ENCODE measurements around the gene LAG3. TPM values are rescaled to one million over a fixed set of nuclear protein-coding genes. Genes with fewer than 3 reads are reported as not detected.

Gene LAG3
- total RNA-seq, 2 experiments from 2014 or later = 0.19 TPM; not detected in 1

DNA sequence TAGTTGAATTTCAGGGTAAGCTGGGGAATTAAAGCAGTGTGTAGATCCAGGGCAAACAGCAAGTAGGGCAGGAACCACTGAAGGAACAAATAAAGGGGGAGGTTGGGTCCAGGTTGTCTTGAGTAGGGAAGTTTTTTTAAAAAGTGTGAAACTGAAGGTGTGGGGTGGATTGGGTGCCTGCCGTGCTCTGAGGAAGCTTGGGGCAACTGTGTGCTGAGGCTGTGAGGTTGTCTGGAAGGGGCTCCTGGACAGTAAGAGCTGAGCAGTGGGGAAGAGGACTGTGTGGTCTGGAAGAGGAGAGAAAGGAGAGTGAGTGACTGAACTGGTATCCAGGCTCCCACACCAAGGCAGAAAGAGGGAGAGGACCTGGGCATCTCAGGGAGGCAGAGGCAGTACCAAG, 38.4 kb downstream of the LAG3 start:
- ChIA-PET CTCF (ENCODE audit: unreplicated experiment) (no interaction called here), POLR2A (interaction anchor here (0.6 to 0.8 kb wide), 4 partner anchors 52 to 686 kb away, joined by 3 to 7 read pairs (median 4); partner anchors contain the start of gene VWF)
- Histone ChIP-seq H3K9me3 (ENCODE audit: low read length) (no peaks in the 10 kb centered on the region), H3K4me1 (ENCODE audit: insufficient read depth, low read length, poor library complexity, severe bottlenecking) (peaks cover 18% of the 10 kb centered on the region), H3K9me2 (ENCODE audit: insufficient read depth, low read length) (no peaks in the 10 kb centered on the region), H3K4me3 (ENCODE audit: low read depth, low read length, poor library complexity, severe bottlenecking) (no peak overlapping the region), H4K20me1 (ENCODE audit: insufficient read depth, low read length) (no peaks in the 10 kb centered on the region), H3K79me2 (ENCODE audit: insufficient read depth, low read depth, low read length) (no peaks in the 10 kb centered on the region), H2AFZ (ENCODE audit: low read length) (peak overlapping the region; percentile 61), H3K27ac (ENCODE audit: low read depth, low read length, poor library complexity, severe bottlenecking) (no peak overlapping the region), H3K4me2 (ENCODE audit: low read length) (no peak overlapping the region), H3K36me3 (ENCODE audit: insufficient read depth, low read length) (no peaks in the 10 kb centered on the region)
- TF ChIP-seq, protein P1, sequence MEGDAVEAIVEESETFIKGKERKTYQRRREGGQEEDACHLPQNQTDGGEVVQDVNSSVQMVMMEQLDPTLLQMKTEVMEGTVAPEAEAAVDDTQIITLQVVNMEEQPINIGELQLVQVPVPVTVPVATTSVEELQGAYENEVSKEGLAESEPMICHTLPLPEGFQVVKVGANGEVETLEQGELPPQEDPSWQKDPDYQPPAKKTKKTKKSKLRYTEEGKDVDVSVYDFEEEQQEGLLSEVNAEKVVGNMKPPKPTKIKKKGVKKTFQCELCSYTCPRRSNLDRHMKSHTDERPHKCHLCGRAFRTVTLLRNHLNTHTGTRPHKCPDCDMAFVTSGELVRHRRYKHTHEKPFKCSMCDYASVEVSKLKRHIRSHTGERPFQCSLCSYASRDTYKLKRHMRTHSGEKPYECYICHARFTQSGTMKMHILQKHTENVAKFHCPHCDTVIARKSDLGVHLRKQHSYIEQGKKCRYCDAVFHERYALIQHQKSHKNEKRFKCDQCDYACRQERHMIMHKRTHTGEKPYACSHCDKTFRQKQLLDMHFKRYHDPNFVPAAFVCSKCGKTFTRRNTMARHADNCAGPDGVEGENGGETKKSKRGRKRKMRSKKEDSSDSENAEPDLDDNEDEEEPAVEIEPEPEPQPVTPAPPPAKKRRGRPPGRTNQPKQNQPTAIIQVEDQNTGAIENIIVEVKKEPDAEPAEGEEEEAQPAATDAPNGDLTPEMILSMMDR (conservative IDR thresholded peaks at IDR 0.05; ENCODE audit: low read length) = no peak
- no peak for TF ChIP-seq EZH2phosphoT487 (IDR thresholded peaks at IDR 0.05; ENCODE audit: borderline replicate concordance, low read depth, low read length)
- intact Hi-C loops (cut with micrococcal nuclease; ENCODE audit: unreplicated experiment) = no loop called here
- no peak for DNase-seq (ENCODE audit: low spot score)
- no TSS peak for BruUV-seq (replicated peaks)

DNA sequence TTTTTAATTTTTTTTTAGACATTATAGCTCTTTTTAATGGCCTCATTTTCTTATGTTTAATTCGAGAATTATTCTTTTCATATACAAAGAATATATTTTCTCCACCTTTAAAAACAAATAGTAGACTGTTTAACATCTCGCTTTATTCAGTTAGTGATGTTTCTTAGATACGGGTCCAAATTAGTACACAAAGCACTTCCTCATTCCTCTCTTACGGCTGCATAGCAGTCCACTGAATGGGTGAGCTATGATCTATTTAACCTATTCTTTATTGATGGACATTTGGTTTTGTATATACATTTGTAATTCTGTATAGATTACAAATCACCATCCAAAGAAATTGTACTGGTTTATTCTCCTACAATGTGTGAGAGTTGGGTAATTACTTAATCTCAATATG, 41.0 kb downstream of the LAG3 start:
- CTCF ChIA-PET (ENCODE audit: unreplicated experiment) = no interaction called here
- Histone ChIP-seq H3K36me3 (ENCODE audit: insufficient read depth, low read length) (no peaks in the 10 kb centered on the region), H2AFZ (ENCODE audit: low read length) (no peak overlapping the region), H3K4me1 (ENCODE audit: insufficient read depth, low read length, poor library complexity, severe bottlenecking) (peaks cover 18% of the 10 kb centered on the region), H3K9me2 (ENCODE audit: insufficient read depth, low read length) (no peaks in the 10 kb centered on the region), H3K4me3 (ENCODE audit: low read depth, low read length, poor library complexity, severe bottlenecking) (no peak overlapping the region), H3K9me3 (ENCODE audit: low read length) (no peaks in the 10 kb centered on the region), H3K79me2 (ENCODE audit: insufficient read depth, low read depth, low read length) (no peaks in the 10 kb centered on the region), H3K27ac (ENCODE audit: low read depth, low read length, poor library complexity, severe bottlenecking) (no peak overlapping the region), H3K4me2 (ENCODE audit: low read length) (no peak overlapping the region), H4K20me1 (ENCODE audit: insufficient read depth, low read length) (no peaks in the 10 kb centered on the region)
- intact Hi-C loops (cut with micrococcal nuclease; ENCODE audit: unreplicated experiment) = no loop called here
- TF ChIP-seq, protein P1 (conservative IDR thresholded peaks at IDR 0.05; ENCODE audit: low read length) = no peak
- no peak for TF ChIP-seq EZH2phosphoT487 (IDR thresholded peaks at IDR 0.05; ENCODE audit: borderline replicate concordance, low read depth, low read length)
- no peak for DNase-seq (ENCODE audit: low spot score)
- no TSS peak for BruUV-seq (replicated peaks)
- POLR2A ChIA-PET = interaction anchor here (0.6 to 1.3 kb wide), 2 partner anchors 17 to 60 kb away, joined by 3 to 5 read pairs; no protein-coding TSS in a partner anchor

DNA sequence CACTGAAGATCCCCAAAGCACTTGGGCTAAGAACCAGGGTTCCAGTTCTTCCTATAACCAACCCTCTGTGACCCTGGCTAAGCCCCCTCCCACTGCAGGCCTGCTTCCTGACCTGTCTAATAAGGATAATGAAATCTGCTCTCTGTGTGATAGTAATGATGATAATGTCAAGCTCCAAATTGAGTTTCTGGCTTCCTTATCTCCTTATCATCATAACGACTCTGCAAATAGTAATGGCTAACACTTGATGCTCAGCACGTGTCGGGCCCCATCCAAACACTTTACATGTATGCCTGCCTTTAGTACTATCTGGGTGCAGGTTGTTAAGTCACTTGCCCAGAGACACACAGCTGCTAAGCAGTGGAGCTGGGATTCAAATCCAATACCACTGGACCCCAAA, 44.3 kb downstream of the LAG3 start:
- ChIA-PET CTCF (ENCODE audit: unreplicated experiment) (interaction anchor here (0.6 kb wide), 4 partner anchors 50 to 202 kb away, joined by 3 read pairs; partner anchors contain the start of gene LPCAT3), POLR2A (interaction anchor here (1.2 kb wide), 1 partner anchor 36 kb away, joined by 4 read pairs; no protein-coding TSS in a partner anchor)
- Histone ChIP-seq H3K4me3 (ENCODE audit: low read depth, low read length, poor library complexity, severe bottlenecking) (no peak overlapping the region), H2AFZ (ENCODE audit: low read length) (no peak overlapping the region), H3K27ac (ENCODE audit: low read depth, low read length, poor library complexity, severe bottlenecking) (no peak overlapping the region), H3K36me3 (ENCODE audit: insufficient read depth, low read length) (no peaks in the 10 kb centered on the region), H3K9me3 (ENCODE audit: low read length) (no peaks in the 10 kb centered on the region), H3K79me2 (ENCODE audit: insufficient read depth, low read depth, low read length) (no peaks in the 10 kb centered on the region), H3K9me2 (ENCODE audit: insufficient read depth, low read length) (no peaks in the 10 kb centered on the region), H4K20me1 (ENCODE audit: insufficient read depth, low read length) (no peaks in the 10 kb centered on the region), H3K4me2 (ENCODE audit: low read length) (no peak overlapping the region), H3K4me1 (ENCODE audit: insufficient read depth, low read length, poor library complexity, severe bottlenecking) (peaks cover 20% of the 10 kb centered on the region)
- intact Hi-C loops (cut with micrococcal nuclease; ENCODE audit: unreplicated experiment) = no loop called here
- no peak for DNase-seq (ENCODE audit: low spot score)
- no TSS peak for BruUV-seq (replicated peaks)
- TF ChIP-seq EZH2phosphoT487 (IDR thresholded peaks at IDR 0.05; ENCODE audit: borderline replicate concordance, low read depth, low read length) = no peak
- TF ChIP-seq, protein P1 (conservative IDR thresholded peaks at IDR 0.05; ENCODE audit: low read length) = no peak
